Neural progenitor cell (in vitro differentiated cells): ENCODE measurements around the gene ADA. TPM values are rescaled to one million over a fixed set of nuclear protein-coding genes. Genes with fewer than 3 reads are reported as not detected.

Experiments
- DNase-seq: peaks from one replicate; pipeline ENCODE4 v3.0.0-alpha.2; 2016; ENCODE audit warnings: low spot score
- H2AFZ ChIP-seq: fragments of 200-600 bp; sonication (generic); replicated peaks from 2 replicates; pipeline ENCODE4 v1.6.1; 2016; ENCODE audit warnings: antibody characterized with exemption
- H3F3A ChIP-seq: fragments of 200-600 bp; sonication (generic); 2 replicates; pipeline ENCODE4 v1.6.1; 2016; ENCODE audit warnings: antibody characterized with exemption, low read depth
- H3K27ac ChIP-seq: fragments of 200-600 bp; sonication (generic); 2 replicates; pipeline ENCODE4 v1.5.1; 2016; ENCODE audit warnings: mild to moderate bottlenecking
- H3K27me3 ChIP-seq: fragments of 200-600 bp; sonication (generic); 2 replicates; pipeline ENCODE4 v1.6.1; 2016; ENCODE audit warnings: mild to moderate bottlenecking, moderate library complexity
- H3K36me3 ChIP-seq: fragments of 200-600 bp; sonication (generic); 2 replicates; pipeline ENCODE4 v1.5.1; 2016
- H3K4me1 ChIP-seq: fragments of 200-600 bp; sonication (generic); 2 replicates; pipeline ENCODE4 v1.6.1; 2016; ENCODE audit warnings: mixed run types
- H3K4me2 ChIP-seq: fragments of 200-600 bp; sonication (generic); 2 replicates; pipeline ENCODE4 v1.6.1; 2016
- H3K4me3 ChIP-seq: fragments of 200-600 bp; sonication (generic); 2 replicates; pipeline ENCODE4 v1.5.1; 2016
- H3K79me2 ChIP-seq: fragments of 200-600 bp; sonication (generic); 2 replicates; pipeline ENCODE4 v1.6.1; 2016; ENCODE audit warnings: low read depth
- H3K9ac ChIP-seq: fragments of 200-600 bp; sonication (generic); 2 replicates; pipeline ENCODE4 v1.6.1; 2016
- H3K9me3 ChIP-seq: fragments of 200-600 bp; sonication (generic); 2 replicates; pipeline ENCODE4 v1.5.1; 2016; ENCODE audit warnings: low read depth
- H4K20me1 ChIP-seq: fragments of 200-600 bp; sonication (generic); 2 replicates; pipeline ENCODE4 v1.6.1; 2016; ENCODE audit warnings: low read depth
- H3K27ac Mint-ChIP-seq: 3 replicates; pipeline ENCODE4 v1.8.0; 2021; ENCODE audit warnings: mixed read lengths
- H3K27me3 Mint-ChIP-seq: 2 replicates; pipeline ENCODE4 v1.8.0; 2022; ENCODE audit warnings: low read depth, mild to moderate bottlenecking, inconsistent platforms, moderate library complexity, mixed read lengths; ENCODE audit not compliant: insufficient read depth
- H3K36me3 Mint-ChIP-seq: 3 replicates; pipeline ENCODE4 v1.8.0; 2021; ENCODE audit warnings: mixed read lengths
- H3K4me1 Mint-ChIP-seq: 3 replicates; pipeline ENCODE4 v1.8.0; 2021; ENCODE audit warnings: mixed read lengths
- H3K4me3 Mint-ChIP-seq: 3 replicates; pipeline ENCODE4 v1.8.0; 2021; ENCODE audit warnings: mild to moderate bottlenecking, moderate library complexity, mixed read lengths
- H3K9me3 Mint-ChIP-seq: 3 replicates; pipeline ENCODE4 v1.8.0; 2020; ENCODE audit warnings: mixed read lengths
- CTCF ChIP-seq: fragments of 200-600 bp; sonication (generic); IDR thresholded peaks from 2 replicates; pipeline ENCODE4 v1.5.1; 2017; ENCODE audit warnings: antibody characterized with exemption, mild to moderate bottlenecking
- EZH2 ChIP-seq: fragments of 200-600 bp; sonication (generic); IDR thresholded peaks from 2 replicates; pipeline ENCODE4 v1.6.1; 2017; ENCODE audit warnings: antibody characterized with exemption, mild to moderate bottlenecking, moderate library complexity
- EZH2phosphoT487 ChIP-seq: fragments of 200-600 bp; sonication (generic); IDR thresholded peaks from 2 replicates; pipeline ENCODE4 v1.6.1; 2017; ENCODE audit warnings: antibody characterized with exemption
- total RNA-seq: library from RNA; depleted of rRNA; stranded (reverse); fragments of >200 nt; gene quantifications from 2 replicates; pipeline ENCODE4 v1.2.3, GENCODE V29; 2015; ENCODE audit warnings: low replicate concordance

ADA gene
- total RNA-seq, 1 donor from 2014 or later, result 29.7 TPM

GRCh38 chr20:44625361-44625760 lies 26.1 kb downstream of the ADA start:
- no peaks in the 10 kb centered on the region for H3K4me1 Mint-ChIP-seq
- H3K79me2 ChIP-seq, result no peaks in the 10 kb centered on the region
- no peak overlapping the region for H3K9ac ChIP-seq
- H3K4me2 ChIP-seq, result no peak overlapping the region
- H3K27ac Mint-ChIP-seq, result no peak overlapping the region
- H3K27me3 Mint-ChIP-seq, result peaks cover 8% of the 10 kb centered on the region
- TF ChIP-seq EZH2 (no peak), EZH2phosphoT487 (no peak), CTCF (no peak)
- no peaks in the 10 kb centered on the region for H4K20me1 ChIP-seq
- H3K36me3 Mint-ChIP-seq, result peaks cover 18% of the 10 kb centered on the region
- H3K4me3 Mint-ChIP-seq, result no peak overlapping the region
- H2AFZ ChIP-seq, result no peak overlapping the region
- no peak for DNase-seq
- no peak overlapping the region for H3K4me3 ChIP-seq
- H3F3A ChIP-seq, result no peaks in the 10 kb centered on the region
- no peaks in the 10 kb centered on the region for H3K27me3 ChIP-seq
- no peak overlapping the region for H3K27ac ChIP-seq
- no peaks in the 10 kb centered on the region for H3K9me3 Mint-ChIP-seq
- no peaks in the 10 kb centered on the region for H3K36me3 ChIP-seq
- no peaks in the 10 kb centered on the region for H3K9me3 ChIP-seq
- no peaks in the 10 kb centered on the region for H3K4me1 ChIP-seq

- no peak for TF ChIP-seq CTCF
- no peak for TF ChIP-seq EZH2phosphoT487
- no peak for TF ChIP-seq EZH2
These were observed 26.7 kb downstream of the ADA start for GRCh38 chr20:44624743-44625271.

GRCh38 chr20:44624152-44624551 lies 27.3 kb downstream of the ADA start:
- TF ChIP-seq CTCF, result no peak
- no peak overlapping the region for H3K27ac ChIP-seq
- H2AFZ ChIP-seq, result no peak overlapping the region
- H3K4me1 ChIP-seq, result no peaks in the 10 kb centered on the region
- Mint-ChIP-seq H3K27ac (no peak overlapping the region), H3K4me1 (no peaks in the 10 kb centered on the region), H3K27me3 (peaks cover 8% of the 10 kb centered on the region), H3K4me3 (no peak overlapping the region), H3K36me3 (peaks cover 29% of the 10 kb centered on the region), H3K9me3 (no peaks in the 10 kb centered on the region)
- no peak overlapping the region for H3K9ac ChIP-seq
- no peaks in the 10 kb centered on the region for H3F3A ChIP-seq
- H3K4me2 ChIP-seq, result no peak overlapping the region
- H3K36me3 ChIP-seq, result no peaks in the 10 kb centered on the region
- no peak overlapping the region for H3K4me3 ChIP-seq
- DNase-seq, result no peak
- H4K20me1 ChIP-seq, result no peaks in the 10 kb centered on the region
- no peaks in the 10 kb centered on the region for H3K9me3 ChIP-seq
- H3K79me2 ChIP-seq, result no peaks in the 10 kb centered on the region
- no peaks in the 10 kb centered on the region for H3K27me3 ChIP-seq

More at GRCh38 chr20:44624743-44625271, 26.7 kb downstream of the ADA start:
- H3K27ac ChIP-seq, result no peak overlapping the region
- no peaks in the 10 kb centered on the region for H3K4me1 ChIP-seq
- H2AFZ ChIP-seq, result no peak overlapping the region
- H3K27ac Mint-ChIP-seq, result peak overlapping the region; percentile 25
- H4K20me1 ChIP-seq, result no peaks in the 10 kb centered on the region
- H3K36me3 Mint-ChIP-seq, result peaks cover 23% of the 10 kb centered on the region
- H3K4me3 ChIP-seq, result no peak overlapping the region
- no peaks in the 10 kb centered on the region for H3K36me3 ChIP-seq
- H3K27me3 ChIP-seq, result no peaks in the 10 kb centered on the region
- no peaks in the 10 kb centered on the region for H3K9me3 ChIP-seq
- H3K79me2 ChIP-seq, result no peaks in the 10 kb centered on the region
- H3K4me1 Mint-ChIP-seq, result no peaks in the 10 kb centered on the region
- DNase-seq, result no peak
- H3K27me3 Mint-ChIP-seq, result peaks cover 8% of the 10 kb centered on the region
- H3K9ac ChIP-seq, result no peak overlapping the region
- H3F3A ChIP-seq, result no peaks in the 10 kb centered on the region
- no peak overlapping the region for H3K4me2 ChIP-seq
- H3K4me3 Mint-ChIP-seq, result no peak overlapping the region
- H3K9me3 Mint-ChIP-seq, result no peaks in the 10 kb centered on the region
